Measurements from ENCODE around the gene RBM10.

RBM10 gene

GRCh38 chrX:47197526-47197925 is 52.5 kb downstream of the RBM10 start:
- Histone ChIP-seq H3K4me3 (ENCODE audit: low read length) (no peak overlapping the region), H3K36me3 (ENCODE audit: control insufficient read depth, insufficient read depth, low read length) (peaks cover 42% of the 10 kb centered on the region), H3K27ac (ENCODE audit: low read length) (no peak overlapping the region), H3K9me3 (ENCODE audit: control insufficient read depth, insufficient read depth, low read length) (no peaks in the 10 kb centered on the region), H3K27me3 (ENCODE audit: control insufficient read depth, insufficient read depth, low read length) (no peaks in the 10 kb centered on the region), H3K4me1 (ENCODE audit: control insufficient read depth, insufficient read depth, low read length) (peaks cover 2% of the 10 kb centered on the region; the same call in 1 of the 2 replicates)
- no CpG with 5 or more reads among the region's 7 CpGs for WGBS (ENCODE audit: insufficient coverage, insufficient read length)
- DNase-seq (ENCODE audit: low read depth, low spot score): no peak

GRCh38 chrX:47198026-47198686 is 53.1 kb downstream of the RBM10 start:
- no peak overlapping the region for H3K4me3 ChIP-seq (ENCODE audit: low read length)
- WGBS (ENCODE audit: insufficient coverage, insufficient read length): no CpG with 5 or more reads among the region's 10 CpGs
- no peaks in the 10 kb centered on the region for H3K27me3 ChIP-seq (ENCODE audit: control insufficient read depth, insufficient read depth, low read length)
- DNase-seq (ENCODE audit: low read depth, low spot score): no peak
- H3K36me3 ChIP-seq (ENCODE audit: control insufficient read depth, insufficient read depth, low read length): peaks cover 47% of the 10 kb centered on the region
- H3K4me1 ChIP-seq (ENCODE audit: control insufficient read depth, insufficient read depth, low read length): no peaks in the 10 kb centered on the region; the same call in 1 of the 2 replicates
- no peak overlapping the region for H3K27ac ChIP-seq (ENCODE audit: low read length)
- H3K9me3 ChIP-seq (ENCODE audit: control insufficient read depth, insufficient read depth, low read length): no peaks in the 10 kb centered on the region

GRCh38 chrX:47198687-47199080 is 53.7 kb downstream of the RBM10 start:
- no peak overlapping the region for H3K4me3 ChIP-seq (ENCODE audit: low read length)
- H3K27me3 ChIP-seq (ENCODE audit: control insufficient read depth, insufficient read depth, low read length): no peaks in the 10 kb centered on the region
- no peak for DNase-seq (ENCODE audit: low read depth, low spot score)
- peaks cover 49% of the 10 kb centered on the region for H3K36me3 ChIP-seq (ENCODE audit: control insufficient read depth, insufficient read depth, low read length)
- no CpG with 5 or more reads among the region's 15 CpGs for WGBS (ENCODE audit: insufficient coverage, insufficient read length)
- no peaks in the 10 kb centered on the region for H3K9me3 ChIP-seq (ENCODE audit: control insufficient read depth, insufficient read depth, low read length)
- H3K4me1 ChIP-seq (ENCODE audit: control insufficient read depth, insufficient read depth, low read length): no peaks in the 10 kb centered on the region; the same call in 1 of the 2 replicates
- no peak overlapping the region for H3K27ac ChIP-seq (ENCODE audit: low read length)

- Histone ChIP-seq H3K27me3 (ENCODE audit: control insufficient read depth, insufficient read depth, low read length) (no peaks in the 10 kb centered on the region), H3K27ac (ENCODE audit: low read length) (no peak overlapping the region), H3K9me3 (ENCODE audit: control insufficient read depth, insufficient read depth, low read length) (no peaks in the 10 kb centered on the region), H3K36me3 (ENCODE audit: control insufficient read depth, insufficient read depth, low read length) (peaks cover 52% of the 10 kb centered on the region), H3K4me1 (ENCODE audit: control insufficient read depth, insufficient read depth, low read length) (no peaks in the 10 kb centered on the region; the same call in 1 of the 2 replicates), H3K4me3 (ENCODE audit: low read length) (no peak overlapping the region)
- no peak for DNase-seq (ENCODE audit: low read depth, low spot score)
- no CpG with 5 or more reads among the region's 10 CpGs for WGBS (ENCODE audit: insufficient coverage, insufficient read length)
These were observed 54.3 kb downstream of the RBM10 start for GRCh38 chrX:47199286-47199685.

- no peak for DNase-seq (ENCODE audit: low read depth, low spot score)
- no CpG with 5 or more reads among the region's 9 CpGs for WGBS (ENCODE audit: insufficient coverage, insufficient read length)
- no peak overlapping the region for H3K27ac ChIP-seq (ENCODE audit: low read length)
- no peaks in the 10 kb centered on the region; the same call in 1 of the 2 replicates for H3K4me1 ChIP-seq (ENCODE audit: control insufficient read depth, insufficient read depth, low read length)
- no peaks in the 10 kb centered on the region for H3K9me3 ChIP-seq (ENCODE audit: control insufficient read depth, insufficient read depth, low read length)
- H3K4me3 ChIP-seq (ENCODE audit: low read length): no peak overlapping the region
- H3K27me3 ChIP-seq (ENCODE audit: control insufficient read depth, insufficient read depth, low read length): no peaks in the 10 kb centered on the region
- peaks cover 59% of the 10 kb centered on the region for H3K36me3 ChIP-seq (ENCODE audit: control insufficient read depth, insufficient read depth, low read length)
These were observed 55.5 kb downstream of the RBM10 start for GRCh38 chrX:47200385-47201150.

- no peak for DNase-seq (ENCODE audit: low read depth, low spot score)
- WGBS (ENCODE audit: insufficient coverage, insufficient read length): no CpG with 5 or more reads among the region's 9 CpGs
- peaks cover 65% of the 10 kb centered on the region for H3K36me3 ChIP-seq (ENCODE audit: control insufficient read depth, insufficient read depth, low read length)
- no peaks in the 10 kb centered on the region for H3K27me3 ChIP-seq (ENCODE audit: control insufficient read depth, insufficient read depth, low read length)
- no peak overlapping the region for H3K27ac ChIP-seq (ENCODE audit: low read length)
- H3K4me3 ChIP-seq (ENCODE audit: low read length): no peak overlapping the region
- no peaks in the 10 kb centered on the region for H3K9me3 ChIP-seq (ENCODE audit: control insufficient read depth, insufficient read depth, low read length)
- no peaks in the 10 kb centered on the region; the same call in 1 of the 2 replicates for H3K4me1 ChIP-seq (ENCODE audit: control insufficient read depth, insufficient read depth, low read length)
These were observed 56.4 kb downstream of the RBM10 start for GRCh38 chrX:47201345-47201944.

GRCh38 chrX:47202316-47202715 is 57.3 kb downstream of the RBM10 start:
- no CpG with 5 or more reads among the region's 11 CpGs for WGBS (ENCODE audit: insufficient coverage, insufficient read length)
- no peak for DNase-seq (ENCODE audit: low read depth, low spot score)
- H3K4me3 ChIP-seq (ENCODE audit: low read length): no peak overlapping the region
- no peak overlapping the region for H3K27ac ChIP-seq (ENCODE audit: low read length)
- no peaks in the 10 kb centered on the region; the same call in 1 of the 2 replicates for H3K4me1 ChIP-seq (ENCODE audit: control insufficient read depth, insufficient read depth, low read length)
- H3K27me3 ChIP-seq (ENCODE audit: control insufficient read depth, insufficient read depth, low read length): no peaks in the 10 kb centered on the region
- H3K36me3 ChIP-seq (ENCODE audit: control insufficient read depth, insufficient read depth, low read length): peaks cover 66% of the 10 kb centered on the region
- no peaks in the 10 kb centered on the region for H3K9me3 ChIP-seq (ENCODE audit: control insufficient read depth, insufficient read depth, low read length)

GRCh38 chrX:47202877-47203276 is 57.9 kb downstream of the RBM10 start:
- H3K27ac ChIP-seq (ENCODE audit: low read length): no peak overlapping the region
- H3K4me1 ChIP-seq (ENCODE audit: control insufficient read depth, insufficient read depth, low read length): no peaks in the 10 kb centered on the region; the same call in 1 of the 2 replicates
- DNase-seq (ENCODE audit: low read depth, low spot score): no peak
- H3K9me3 ChIP-seq (ENCODE audit: control insufficient read depth, insufficient read depth, low read length): no peaks in the 10 kb centered on the region
- H3K4me3 ChIP-seq (ENCODE audit: low read length): no peak overlapping the region
- H3K36me3 ChIP-seq (ENCODE audit: control insufficient read depth, insufficient read depth, low read length): peaks cover 70% of the 10 kb centered on the region
- no peaks in the 10 kb centered on the region for H3K27me3 ChIP-seq (ENCODE audit: control insufficient read depth, insufficient read depth, low read length)
- no CpG with 5 or more reads among the region's 4 CpGs for WGBS (ENCODE audit: insufficient coverage, insufficient read length)

- WGBS (ENCODE audit: insufficient coverage, insufficient read length): no CpG with 5 or more reads among the region's 5 CpGs
- no peaks in the 10 kb centered on the region for H3K27me3 ChIP-seq (ENCODE audit: control insufficient read depth, insufficient read depth, low read length)
- no peaks in the 10 kb centered on the region for H3K4me1 ChIP-seq (ENCODE audit: control insufficient read depth, insufficient read depth, low read length)
- H3K9me3 ChIP-seq (ENCODE audit: control insufficient read depth, insufficient read depth, low read length): no peaks in the 10 kb centered on the region
- DNase-seq (ENCODE audit: low read depth, low spot score): no peak
- H3K4me3 ChIP-seq (ENCODE audit: low read length): no peak overlapping the region
- peaks cover 67% of the 10 kb centered on the region for H3K36me3 ChIP-seq (ENCODE audit: control insufficient read depth, insufficient read depth, low read length)
- no peak overlapping the region for H3K27ac ChIP-seq (ENCODE audit: low read length)
These were observed 59.9 kb downstream of the RBM10 start for GRCh38 chrX:47204970-47205369.

GRCh38 chrX:47206316-47206715 is 61.3 kb downstream of the RBM10 start:
- Histone ChIP-seq H3K4me1 (ENCODE audit: control insufficient read depth, insufficient read depth, low read length) (no peaks in the 10 kb centered on the region), H3K27ac (ENCODE audit: low read length) (no peak overlapping the region), H3K36me3 (ENCODE audit: control insufficient read depth, insufficient read depth, low read length) (peaks cover 66% of the 10 kb centered on the region), H3K4me3 (ENCODE audit: low read length) (no peak overlapping the region), H3K9me3 (ENCODE audit: control insufficient read depth, insufficient read depth, low read length) (no peaks in the 10 kb centered on the region), H3K27me3 (ENCODE audit: control insufficient read depth, insufficient read depth, low read length) (no peaks in the 10 kb centered on the region)
- WGBS (ENCODE audit: insufficient coverage, insufficient read length): no CpG with 5 or more reads among the region's 3 CpGs
- DNase-seq (ENCODE audit: low read depth, low spot score): no peak

All from iPS DF 6.9 (cell line).